Lung microvascular endothelial cell (primary cell): ENCODE data around the gene MEOX1. TPM values are rescaled to one million over a fixed set of nuclear protein-coding genes. Genes with fewer than 3 reads are reported as not detected.
"Not testable (repeated sequence)": the region's sequence is repeated elsewhere in the genome, so short reads cannot be mapped to it uniquely, and the experiment has no call there.

ENCODE experiments used
- DNase-seq, 2 donors: peaks; one replicate each; pipeline versions ENCODE4 v3.0.0 to v3.0.0-alpha.2; 2010; ENCODE audit warnings: low read depth in 2 of 2
- total RNA-seq: library from RNA; depleted of rRNA; stranded (reverse); fragments of >200 nt; gene quantifications from 2 replicates; pipeline ENCODE4 v1.2.1, GENCODE V29; 2014

The MEOX1 gene
- not detected in 2 replicates for total RNA-seq

- no peak for DNase-seq
Observed at GRCh38 chr17:43661699-43662412, at the start of gene MEOX1. MEOX1 (minus strand) TSS chr17:43661922; CDS start chr17:43661534, 388 bp downstream.

GRCh38 chr17:43710101-43710500 lies 48.4 kb upstream of the MEOX1 start:
- DNase-seq: no peak

GRCh38 chr17:43709210-43709609 lies 47.5 kb upstream of the MEOX1 start:
- DNase-seq: no peak

GRCh38 chr17:43707184-43707583 lies 45.5 kb upstream of the MEOX1 start:
- DNase-seq: no peak

- no peak for DNase-seq
Observed at GRCh38 chr17:43706235-43706634, 44.5 kb upstream of the MEOX1 start.

GRCh38 chr17:43703630-43704029 lies 41.9 kb upstream of the MEOX1 start:
- no peak for DNase-seq

GRCh38 chr17:43702637-43703036 lies 40.9 kb upstream of the MEOX1 start:
- peak in 1 of 2 donors; percentile 7 for DNase-seq

GRCh38 chr17:43701318-43701743 lies 39.6 kb upstream of the MEOX1 start:
- peak; percentile 15 to 17 for DNase-seq

GRCh38 chr17:43699438-43699756 lies 37.7 kb upstream of the MEOX1 start:
- no peak for DNase-seq

GRCh38 chr17:43698678-43699437 lies 37.1 kb upstream of the MEOX1 start:
- no peak for DNase-seq

- DNase-seq: no peak
Observed at GRCh38 chr17:43697937-43698336, 36.2 kb upstream of the MEOX1 start.

GRCh38 chr17:43696891-43697290 lies 35.2 kb upstream of the MEOX1 start:
- no peak for DNase-seq

- peak in 1 of 2 donors; percentile 14 for DNase-seq
Observed at GRCh38 chr17:43695970-43696865, 34.5 kb upstream of the MEOX1 start.

- peak; percentile 78 to 87 for DNase-seq
Observed at GRCh38 chr17:43694081-43694870, 32.6 kb upstream of the MEOX1 start.

- DNase-seq: no peak
Observed at GRCh38 chr17:43691317-43691693, 29.6 kb upstream of the MEOX1 start.

GRCh38 chr17:43690624-43691316 lies 29.0 kb upstream of the MEOX1 start:
- DNase-seq: no peak

- DNase-seq: no peak
Observed at GRCh38 chr17:43689814-43690213, 28.1 kb upstream of the MEOX1 start.

- DNase-seq: no peak
Observed at GRCh38 chr17:43689131-43689530, 27.4 kb upstream of the MEOX1 start.

GRCh38 chr17:43686957-43687356 lies 25.2 kb upstream of the MEOX1 start:
- DNase-seq: not testable (repeated sequence)

- no peak for DNase-seq
Observed at GRCh38 chr17:43683928-43684653, 22.4 kb upstream of the MEOX1 start.
